ENCODE measurements around the gene PPP3CA.
"Not testable (repeated sequence)": the region's sequence is repeated elsewhere in the genome, so short reads cannot be mapped to it uniquely, and the experiment has no call there.

Gene PPP3CA

GRCh38 chr4:101115887-101116286 lies 231.4 kb downstream of the PPP3CA start:
- no peaks in the 10 kb centered on the region for H3K9me3 ChIP-seq (ENCODE audit: low read depth, low read length)
- no peak overlapping the region for H3K27ac ChIP-seq
- no peak overlapping the region for H3K9ac ChIP-seq (ENCODE audit: insufficient read length)
- no peaks in the 10 kb centered on the region for H3K36me3 ChIP-seq (ENCODE audit: insufficient read depth, low read length)
- no peak for DNase-seq (ENCODE audit: low read depth, low spot score)
- TF ChIP-seq POLR2AphosphoS5 (IDR thresholded peaks at IDR 0.05; ENCODE audit: borderline replicate concordance, low read depth, low read length) (no peak), EZH2 (IDR thresholded peaks at IDR 0.05) (no peak), FOXP2 (optimal IDR thresholded peaks at IDR 0.05; ENCODE audit: control extremely low read depth, extremely low read length, insufficient read depth) (no peak)
- no peak overlapping the region for H3K4me3 ChIP-seq

DNA sequence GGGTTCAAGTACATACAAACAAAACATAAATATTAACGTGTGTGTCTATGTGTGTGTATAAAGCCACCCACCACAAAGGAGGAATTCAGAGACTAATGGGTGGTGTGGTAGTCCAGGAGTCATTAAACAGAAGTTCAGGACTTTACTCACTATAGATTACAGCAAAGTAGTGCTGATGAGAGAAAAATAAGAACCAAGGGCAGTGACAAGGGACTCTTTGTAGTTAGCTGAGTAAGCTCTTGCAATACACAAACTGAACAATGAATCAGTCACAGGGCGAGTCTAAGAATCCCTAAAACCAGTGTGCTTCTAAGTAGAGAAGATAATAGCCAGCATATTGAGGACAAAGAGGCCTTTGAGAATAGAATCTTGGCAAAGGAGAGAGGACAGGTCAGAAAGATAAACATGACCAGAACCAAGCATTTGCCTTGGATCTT lies 232.4 kb downstream of the PPP3CA start:
- no peak overlapping the region for H3K27ac ChIP-seq
- H3K4me3 ChIP-seq = no peak overlapping the region
- no peak for DNase-seq (ENCODE audit: low read depth, low spot score)
- no peaks in the 10 kb centered on the region for H3K9me3 ChIP-seq (ENCODE audit: low read depth, low read length)
- no peak overlapping the region for H3K9ac ChIP-seq (ENCODE audit: insufficient read length)
- no peaks in the 10 kb centered on the region for H3K36me3 ChIP-seq (ENCODE audit: insufficient read depth, low read length)
- TF ChIP-seq FOXP2 (optimal IDR thresholded peaks at IDR 0.05; ENCODE audit: control extremely low read depth, extremely low read length, insufficient read depth) (no peak), EZH2 (IDR thresholded peaks at IDR 0.05) (no peak), POLR2AphosphoS5 (IDR thresholded peaks at IDR 0.05; ENCODE audit: borderline replicate concordance, low read depth, low read length) (no peak)

- Histone ChIP-seq H3K36me3 (ENCODE audit: insufficient read depth, low read length) (no peaks in the 10 kb centered on the region), H3K9me3 (ENCODE audit: low read depth, low read length) (no peaks in the 10 kb centered on the region), H3K4me3 (no peak overlapping the region), H3K9ac (ENCODE audit: insufficient read length) (no peak overlapping the region), H3K27ac (peak overlapping the region; percentile 77)
- TF ChIP-seq EZH2 (IDR thresholded peaks at IDR 0.05) (no peak), POLR2AphosphoS5 (IDR thresholded peaks at IDR 0.05; ENCODE audit: borderline replicate concordance, low read depth, low read length) (no peak), FOXP2 (optimal IDR thresholded peaks at IDR 0.05; ENCODE audit: control extremely low read depth, extremely low read length, insufficient read depth) (no peak)
- no peak for DNase-seq (ENCODE audit: low read depth, low spot score)
Measured at GRCh38 chr4:101104312-101105052, 242.8 kb downstream of the PPP3CA start.

GRCh38 chr4:101103381-101104142 lies 243.8 kb downstream of the PPP3CA start:
- Histone ChIP-seq H3K4me3 (0 out of 2 replicates have a peak overlapping the region, but pooled peaks have one; percentile 9), H3K9ac (ENCODE audit: insufficient read length) (no peak overlapping the region), H3K36me3 (ENCODE audit: insufficient read depth, low read length) (no peaks in the 10 kb centered on the region), H3K9me3 (ENCODE audit: low read depth, low read length) (no peaks in the 10 kb centered on the region), H3K27ac (peak overlapping the region; percentile 77)
- TF ChIP-seq EZH2 (IDR thresholded peaks at IDR 0.05) (no peak), POLR2AphosphoS5 (IDR thresholded peaks at IDR 0.05; ENCODE audit: borderline replicate concordance, low read depth, low read length) (no peak), FOXP2 (optimal IDR thresholded peaks at IDR 0.05; ENCODE audit: control extremely low read depth, extremely low read length, insufficient read depth) (no peak)
- no peak for DNase-seq (ENCODE audit: low read depth, low spot score)

DNA sequence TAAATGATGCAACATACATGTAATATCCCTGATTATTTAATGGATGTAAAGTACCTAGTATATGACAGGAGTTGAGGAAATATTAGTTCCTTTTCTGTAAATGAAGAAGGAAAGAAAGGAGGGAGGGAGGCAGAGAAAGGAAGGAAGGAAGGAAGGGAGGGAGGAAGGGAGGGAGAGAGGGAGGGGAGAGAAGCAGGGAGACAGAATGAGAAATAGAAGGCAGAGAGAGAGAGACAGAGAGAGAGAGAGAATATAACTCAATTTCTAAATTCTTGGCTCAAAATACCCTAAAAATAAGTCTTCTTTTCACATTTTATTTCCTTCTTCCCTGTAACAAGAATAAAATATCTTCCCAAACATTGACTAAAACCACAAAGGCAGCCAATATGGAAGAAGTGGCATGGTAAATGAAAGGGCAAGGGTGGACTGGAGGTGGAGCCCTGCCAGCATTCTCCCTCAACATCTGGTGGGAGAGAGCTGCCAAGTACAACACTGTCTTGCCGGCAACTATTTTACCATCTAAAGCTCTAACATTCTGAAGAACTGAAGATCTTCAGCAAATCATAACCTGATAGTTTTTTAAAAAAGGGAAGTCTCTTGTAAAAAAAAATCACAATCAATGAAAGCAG lies 245.1 kb downstream of the PPP3CA start:
- no peaks in the 10 kb centered on the region for H3K36me3 ChIP-seq (ENCODE audit: insufficient read depth, low read length)
- no peak overlapping the region for H3K9ac ChIP-seq (ENCODE audit: insufficient read length)
- no peak for DNase-seq (ENCODE audit: low read depth, low spot score)
- H3K27ac ChIP-seq = peak overlapping the region; percentile 29
- H3K4me3 ChIP-seq = peak overlapping the region; percentile 18; the same call in 1 of the 2 replicates
- H3K9me3 ChIP-seq (ENCODE audit: low read depth, low read length) = no peaks in the 10 kb centered on the region
- TF ChIP-seq POLR2AphosphoS5 (IDR thresholded peaks at IDR 0.05; ENCODE audit: borderline replicate concordance, low read depth, low read length) (no peak), FOXP2 (optimal IDR thresholded peaks at IDR 0.05; ENCODE audit: control extremely low read depth, extremely low read length, insufficient read depth) (no peak), EZH2 (IDR thresholded peaks at IDR 0.05) (no peak)

GRCh38 chr4:101101072-101101471 lies 246.3 kb downstream of the PPP3CA start:
- H3K27ac ChIP-seq = peak overlapping the region; percentile 49
- no peaks in the 10 kb centered on the region for H3K9me3 ChIP-seq (ENCODE audit: low read depth, low read length)
- no peaks in the 10 kb centered on the region for H3K36me3 ChIP-seq (ENCODE audit: insufficient read depth, low read length)
- no peak overlapping the region for H3K9ac ChIP-seq (ENCODE audit: insufficient read length)
- no peak for TF ChIP-seq POLR2AphosphoS5 (IDR thresholded peaks at IDR 0.05; ENCODE audit: borderline replicate concordance, low read depth, low read length)
- TF ChIP-seq FOXP2 (optimal IDR thresholded peaks at IDR 0.05; ENCODE audit: control extremely low read depth, extremely low read length, insufficient read depth) = no peak
- no peak for TF ChIP-seq EZH2 (IDR thresholded peaks at IDR 0.05)
- no peak for DNase-seq (ENCODE audit: low read depth, low spot score)
- H3K4me3 ChIP-seq = no peak overlapping the region

DNA sequence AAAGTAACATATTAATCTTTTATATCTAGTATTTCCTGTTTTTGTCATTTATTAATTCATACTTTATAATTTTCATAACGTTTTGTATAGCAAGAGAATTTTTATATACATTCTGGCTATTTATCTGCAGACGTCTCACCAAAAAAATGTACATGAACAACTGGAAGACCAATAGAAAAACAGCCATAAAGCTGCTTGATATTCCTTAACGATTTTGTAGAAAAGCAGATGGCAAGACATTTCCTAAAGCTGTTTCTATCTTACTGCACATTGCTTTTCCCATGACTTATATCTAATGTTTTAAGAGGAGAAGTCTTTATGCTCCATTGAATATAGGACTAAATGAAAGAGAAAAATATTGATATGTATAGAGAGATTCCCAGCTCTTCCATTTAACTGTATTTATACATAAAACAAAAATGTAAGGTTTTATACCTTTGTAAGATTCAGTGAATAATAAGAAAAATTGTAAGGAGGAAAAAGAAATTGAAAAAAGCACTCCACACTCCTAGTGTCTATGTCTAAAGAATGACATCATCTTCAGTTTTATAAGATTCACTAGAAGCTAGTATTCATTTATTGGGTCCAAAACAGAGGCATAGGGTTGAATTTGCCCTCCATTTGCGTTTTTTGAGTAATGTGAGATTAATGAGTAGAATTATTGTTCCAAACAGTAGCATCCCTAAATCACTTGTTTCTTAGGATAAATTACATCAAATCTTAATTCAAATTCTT lies 248.5 kb downstream of the PPP3CA start:
- DNase-seq (ENCODE audit: low read depth, low spot score) = peak; percentile 65
- no peak overlapping the region for H3K9ac ChIP-seq (ENCODE audit: insufficient read length)
- no peaks in the 10 kb centered on the region for H3K9me3 ChIP-seq (ENCODE audit: low read depth, low read length)
- H3K4me3 ChIP-seq = peak overlapping the region; percentile 39
- TF ChIP-seq EZH2 (IDR thresholded peaks at IDR 0.05) (no peak), FOXP2 (optimal IDR thresholded peaks at IDR 0.05; ENCODE audit: control extremely low read depth, extremely low read length, insufficient read depth) (no peak), POLR2AphosphoS5 (IDR thresholded peaks at IDR 0.05; ENCODE audit: borderline replicate concordance, low read depth, low read length) (no peak)
- no peaks in the 10 kb centered on the region for H3K36me3 ChIP-seq (ENCODE audit: insufficient read depth, low read length)
- peak overlapping the region; percentile 88 for H3K27ac ChIP-seq

DNA sequence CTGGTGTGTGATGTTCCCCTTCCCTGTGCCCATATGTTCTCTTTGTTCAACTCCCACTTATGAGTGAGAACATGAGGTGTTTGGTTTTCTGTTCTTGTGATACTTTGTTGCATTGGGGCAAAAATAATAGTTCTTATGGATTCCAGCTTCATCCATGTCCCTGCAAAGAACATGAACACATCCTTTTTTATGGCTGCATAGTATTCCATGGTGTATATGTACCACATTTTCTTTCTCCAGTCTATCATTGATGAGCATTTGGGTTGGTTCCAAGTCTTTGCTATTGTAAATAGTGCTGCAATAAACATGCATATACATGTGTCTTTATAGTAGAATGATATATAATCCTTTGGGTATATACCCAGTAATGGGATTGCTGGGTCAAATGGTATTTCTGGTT lies 254.7 kb downstream of the PPP3CA start:
- not testable (repeated sequence) for H3K9ac ChIP-seq (ENCODE audit: insufficient read length); DNase-seq (ENCODE audit: low read depth, low spot score); H3K27ac ChIP-seq; H3K4me3 ChIP-seq; H3K9me3 ChIP-seq (ENCODE audit: low read depth, low read length); H3K36me3 ChIP-seq (ENCODE audit: insufficient read depth, low read length)

Data from SK-N-MC (cell line).